Measurements from ENCODE around the gene MMD. TPM values are rescaled to one million over a fixed set of nuclear protein-coding genes. Genes with fewer than 3 reads are reported as not detected.

MMD gene
- total RNA-seq, 1 donor from 2014 or later, result 48.5 TPM

DNA sequence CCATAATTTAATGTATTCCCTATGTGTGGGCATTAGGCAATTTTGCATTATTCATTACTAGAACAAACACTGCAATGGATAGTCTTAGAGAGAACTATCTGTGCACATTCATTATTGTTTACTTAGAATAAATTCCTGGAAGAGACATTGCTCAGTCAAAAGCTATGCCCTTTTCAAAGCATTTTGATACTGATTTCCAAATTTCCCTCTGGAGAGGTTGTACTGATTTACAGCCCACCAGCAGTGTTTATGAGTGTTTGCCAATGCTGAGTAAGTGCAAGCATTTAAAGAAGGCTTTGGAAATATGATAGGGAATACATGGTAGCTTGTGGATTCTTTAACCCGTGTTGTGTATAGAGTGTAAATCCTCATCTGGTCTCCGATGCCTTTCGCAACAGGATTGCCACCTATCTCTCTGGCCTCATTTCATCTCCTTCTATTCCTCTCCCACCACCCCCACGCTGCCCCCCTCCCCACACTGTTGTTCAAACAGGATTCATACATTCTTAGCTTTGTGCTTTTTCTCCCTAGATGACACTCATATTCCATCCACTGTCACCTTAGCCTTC, 33.4 kb upstream of the MMD start:
- Mint-ChIP-seq H3K4me1 (ENCODE audit: unreplicated experiment) (peaks cover 23% of the 10 kb centered on the region), H3K27ac (ENCODE audit: unreplicated experiment) (no peak overlapping the region), H3K9me3 (ENCODE audit: unreplicated experiment) (no peaks in the 10 kb centered on the region), H3K4me3 (ENCODE audit: unreplicated experiment) (no peak overlapping the region), H3K36me3 (ENCODE audit: low read depth, unreplicated experiment) (no peaks in the 10 kb centered on the region), H3K27me3 (ENCODE audit: unreplicated experiment) (no peaks in the 10 kb centered on the region)
- no peak for DNase-seq (ENCODE audit: low spot score)
- TF ChIP-seq, protein P1, sequence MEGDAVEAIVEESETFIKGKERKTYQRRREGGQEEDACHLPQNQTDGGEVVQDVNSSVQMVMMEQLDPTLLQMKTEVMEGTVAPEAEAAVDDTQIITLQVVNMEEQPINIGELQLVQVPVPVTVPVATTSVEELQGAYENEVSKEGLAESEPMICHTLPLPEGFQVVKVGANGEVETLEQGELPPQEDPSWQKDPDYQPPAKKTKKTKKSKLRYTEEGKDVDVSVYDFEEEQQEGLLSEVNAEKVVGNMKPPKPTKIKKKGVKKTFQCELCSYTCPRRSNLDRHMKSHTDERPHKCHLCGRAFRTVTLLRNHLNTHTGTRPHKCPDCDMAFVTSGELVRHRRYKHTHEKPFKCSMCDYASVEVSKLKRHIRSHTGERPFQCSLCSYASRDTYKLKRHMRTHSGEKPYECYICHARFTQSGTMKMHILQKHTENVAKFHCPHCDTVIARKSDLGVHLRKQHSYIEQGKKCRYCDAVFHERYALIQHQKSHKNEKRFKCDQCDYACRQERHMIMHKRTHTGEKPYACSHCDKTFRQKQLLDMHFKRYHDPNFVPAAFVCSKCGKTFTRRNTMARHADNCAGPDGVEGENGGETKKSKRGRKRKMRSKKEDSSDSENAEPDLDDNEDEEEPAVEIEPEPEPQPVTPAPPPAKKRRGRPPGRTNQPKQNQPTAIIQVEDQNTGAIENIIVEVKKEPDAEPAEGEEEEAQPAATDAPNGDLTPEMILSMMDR (IDR thresholded peaks at IDR 0.05; ENCODE audit: unreplicated experiment), result no peak

DNA sequence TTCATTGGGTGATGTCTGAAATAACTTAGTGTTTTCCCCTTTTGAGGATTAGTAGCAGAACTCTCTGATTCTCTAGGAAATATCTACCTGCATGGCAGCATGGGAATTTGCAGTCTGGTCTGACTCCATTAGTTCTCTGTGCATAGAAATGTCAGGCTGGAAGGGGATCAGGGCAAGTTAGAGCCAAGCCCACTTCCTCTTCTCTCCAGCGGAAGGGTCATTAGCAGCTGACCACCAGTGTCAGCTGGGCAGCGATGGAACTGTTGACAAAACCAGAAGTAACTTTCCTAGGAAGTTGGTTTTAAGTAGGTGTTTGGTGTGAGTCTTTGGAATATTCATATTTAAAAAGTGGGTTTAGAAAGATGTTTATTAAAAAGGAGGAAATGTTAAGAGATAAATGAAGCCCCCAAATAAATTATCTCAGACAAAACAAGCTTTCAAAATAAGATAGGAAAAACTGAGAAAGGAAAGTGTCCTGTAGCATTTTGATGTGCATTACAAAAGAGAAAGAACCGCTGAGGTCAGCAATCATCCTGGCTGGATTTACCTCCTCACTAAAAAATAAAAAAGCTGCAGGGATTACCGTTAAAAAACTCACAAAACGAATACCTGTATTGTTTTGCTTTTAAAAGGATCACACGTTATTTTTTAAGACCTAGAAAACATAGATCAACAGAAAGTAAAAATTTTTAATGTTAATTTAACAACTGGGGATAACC, 32.4 kb upstream of the MMD start:
- Mint-ChIP-seq H3K36me3 (ENCODE audit: low read depth, unreplicated experiment) (no peaks in the 10 kb centered on the region), H3K9me3 (ENCODE audit: unreplicated experiment) (no peaks in the 10 kb centered on the region), H3K27ac (ENCODE audit: unreplicated experiment) (no peak overlapping the region), H3K4me3 (ENCODE audit: unreplicated experiment) (no peak overlapping the region), H3K27me3 (ENCODE audit: unreplicated experiment) (no peaks in the 10 kb centered on the region), H3K4me1 (ENCODE audit: unreplicated experiment) (peaks cover 23% of the 10 kb centered on the region)
- TF ChIP-seq, protein P1 (IDR thresholded peaks at IDR 0.05; ENCODE audit: unreplicated experiment), result no peak
- DNase-seq (ENCODE audit: low spot score), result no peak

DNA sequence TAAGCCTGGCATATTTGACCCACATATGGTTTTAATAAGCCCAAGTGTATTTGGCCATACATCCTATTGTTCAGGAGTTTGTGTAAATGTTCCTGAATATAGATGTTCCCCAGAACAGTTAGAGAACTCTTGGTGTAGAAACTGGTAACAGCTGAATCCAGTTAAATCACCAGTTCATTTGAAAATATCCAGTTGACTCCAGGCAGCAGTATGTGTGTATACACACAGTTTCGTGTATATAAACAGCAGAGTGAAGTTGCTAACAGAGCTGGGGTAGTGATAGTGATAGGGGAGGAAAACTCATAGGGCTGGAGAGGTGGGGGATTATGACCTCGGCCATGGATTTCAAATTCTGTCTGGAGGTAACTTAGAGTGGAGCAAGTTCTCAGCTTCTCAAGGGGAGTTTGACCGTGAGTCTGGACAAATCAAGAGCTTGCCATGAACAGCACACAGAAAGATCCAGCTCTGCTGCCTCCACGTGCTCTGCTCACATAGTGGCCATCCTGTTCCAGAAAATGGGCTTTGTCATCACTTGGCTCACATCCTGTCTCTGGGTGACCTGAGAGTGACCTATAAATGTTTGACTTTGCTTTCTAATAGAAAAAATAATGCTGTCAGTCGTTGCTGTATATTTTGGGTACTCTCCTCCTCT, 30.6 kb upstream of the MMD start:
- Mint-ChIP-seq H3K4me3 (ENCODE audit: unreplicated experiment) (no peak overlapping the region), H3K36me3 (ENCODE audit: low read depth, unreplicated experiment) (no peaks in the 10 kb centered on the region), H3K27me3 (ENCODE audit: unreplicated experiment) (no peaks in the 10 kb centered on the region), H3K4me1 (ENCODE audit: unreplicated experiment) (peaks cover 25% of the 10 kb centered on the region), H3K9me3 (ENCODE audit: unreplicated experiment) (no peaks in the 10 kb centered on the region), H3K27ac (ENCODE audit: unreplicated experiment) (no peak overlapping the region)
- no peak for DNase-seq (ENCODE audit: low spot score)
- TF ChIP-seq, protein P1 (IDR thresholded peaks at IDR 0.05; ENCODE audit: unreplicated experiment), result no peak

DNA sequence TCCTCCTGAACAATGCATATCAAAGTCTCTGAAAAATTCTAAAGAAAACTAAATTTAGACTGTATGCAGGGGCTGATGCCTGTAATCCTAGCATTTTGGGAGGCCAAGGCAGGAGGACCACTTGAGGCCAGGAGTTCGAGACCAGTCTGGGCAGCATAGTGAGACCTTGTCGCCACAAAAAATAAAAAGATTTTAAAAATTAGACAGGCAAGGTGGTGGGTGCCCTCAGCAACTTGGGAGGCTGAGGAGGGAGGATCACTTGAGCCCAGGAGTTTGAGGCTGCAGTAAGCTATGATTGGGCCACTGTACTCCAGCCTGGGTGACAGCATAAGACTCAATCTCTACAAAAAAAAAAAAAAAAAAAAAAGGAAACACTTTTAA, 30.1 kb upstream of the MMD start:
- Mint-ChIP-seq H3K4me1 (ENCODE audit: unreplicated experiment) (peaks cover 25% of the 10 kb centered on the region), H3K27me3 (ENCODE audit: unreplicated experiment) (no peaks in the 10 kb centered on the region), H3K9me3 (ENCODE audit: unreplicated experiment) (no peaks in the 10 kb centered on the region), H3K27ac (ENCODE audit: unreplicated experiment) (no peak overlapping the region), H3K36me3 (ENCODE audit: low read depth, unreplicated experiment) (no peaks in the 10 kb centered on the region), H3K4me3 (ENCODE audit: unreplicated experiment) (no peak overlapping the region)
- TF ChIP-seq, protein P1 (IDR thresholded peaks at IDR 0.05; ENCODE audit: unreplicated experiment), result no peak
- DNase-seq (ENCODE audit: low spot score), result no peak

DNA sequence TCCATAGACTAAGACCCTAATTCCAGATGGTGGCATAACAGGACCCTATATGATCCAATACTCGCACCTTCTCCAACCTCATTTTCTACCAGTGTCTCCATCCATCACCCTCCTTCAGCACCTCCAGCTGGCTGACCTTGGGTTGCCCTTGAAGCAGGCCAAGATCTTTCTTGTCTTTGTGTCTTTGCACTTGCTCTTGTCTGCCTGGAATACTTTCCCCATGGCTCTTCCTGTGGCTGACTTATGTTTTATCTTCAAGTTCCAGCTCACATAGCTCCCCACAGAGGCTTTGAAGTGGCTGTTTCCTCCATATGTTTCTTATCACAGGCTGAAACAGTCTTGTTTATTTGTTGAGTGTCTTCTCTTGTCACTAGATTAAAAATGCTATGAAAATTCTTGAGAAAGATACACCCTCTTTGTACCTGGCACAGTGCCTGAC, 29.6 kb upstream of the MMD start:
- no peaks in the 10 kb centered on the region for H3K27me3 Mint-ChIP-seq (ENCODE audit: unreplicated experiment)
- no peak overlapping the region for H3K27ac Mint-ChIP-seq (ENCODE audit: unreplicated experiment)
- H3K4me3 Mint-ChIP-seq (ENCODE audit: unreplicated experiment), result no peak overlapping the region
- DNase-seq (ENCODE audit: low spot score), result no peak
- no peaks in the 10 kb centered on the region for H3K9me3 Mint-ChIP-seq (ENCODE audit: unreplicated experiment)
- H3K4me1 Mint-ChIP-seq (ENCODE audit: unreplicated experiment), result peaks cover 25% of the 10 kb centered on the region
- TF ChIP-seq, protein P1 (IDR thresholded peaks at IDR 0.05; ENCODE audit: unreplicated experiment), result no peak
- H3K36me3 Mint-ChIP-seq (ENCODE audit: low read depth, unreplicated experiment), result no peaks in the 10 kb centered on the region

Data from endothelial cell (in vitro differentiated cells).